ENCODE measurements around the gene ECPAS.
"Not testable (repeated sequence)": the region's sequence is repeated elsewhere in the genome, so short reads cannot be mapped to it uniquely, and the experiment has no call there.

Gene ECPAS

GRCh38 chr9:111413996-111414395 lies 70.2 kb downstream of the ECPAS start:
- DNase-seq = no peak

- DNase-seq = no peak
These were observed 71.9 kb downstream of the ECPAS start for GRCh38 chr9:111412280-111412679.

- DNase-seq = no peak
These were observed 72.9 kb downstream of the ECPAS start for GRCh38 chr9:111411266-111411665.

GRCh38 chr9:111407813-111408212 lies 76.4 kb downstream of the ECPAS start:
- DNase-seq = no peak

GRCh38 chr9:111405701-111406100 lies 78.5 kb downstream of the ECPAS start:
- no peak for DNase-seq

GRCh38 chr9:111401486-111401885 lies 82.7 kb downstream of the ECPAS start:
- not testable (repeated sequence) for DNase-seq

GRCh38 chr9:111400564-111400898 lies 83.7 kb downstream of the ECPAS start:
- no peak for DNase-seq

GRCh38 chr9:111399772-111400563 lies 84.2 kb downstream of the ECPAS start:
- DNase-seq = peak in 1 of 5 donors; percentile 11

GRCh38 chr9:111399211-111399739 lies 84.9 kb downstream of the ECPAS start:
- no peak for DNase-seq

- DNase-seq = no peak
These were observed 90.2 kb downstream of the ECPAS start for GRCh38 chr9:111393971-111394370.

GRCh38 chr9:111389406-111389805 lies 94.8 kb downstream of the ECPAS start:
- DNase-seq = no peak

GRCh38 chr9:111386386-111386785 lies 97.8 kb downstream of the ECPAS start:
- peak in 1 of 5 donors; percentile 2 for DNase-seq

GRCh38 chr9:111381006-111381405 lies 103.2 kb downstream of the ECPAS start:
- no peak for DNase-seq

GRCh38 chr9:111375817-111376564 lies 108.2 kb downstream of the ECPAS start:
- no peak for DNase-seq

- DNase-seq = no peak
These were observed 109.1 kb downstream of the ECPAS start for GRCh38 chr9:111375062-111375461.

- no peak for DNase-seq
These were observed 111.9 kb downstream of the ECPAS start for GRCh38 chr9:111372297-111372696.

GRCh38 chr9:111366978-111367377 lies 117.2 kb downstream of the ECPAS start:
- no peak for DNase-seq

- DNase-seq = no peak
These were observed 121.7 kb downstream of the ECPAS start for GRCh38 chr9:111362526-111362925.

GRCh38 chr9:111360881-111361280 lies 123.3 kb downstream of the ECPAS start:
- DNase-seq = no peak

GRCh38 chr9:111356481-111357244 lies 127.5 kb downstream of the ECPAS start:
- no peak for DNase-seq

GRCh38 chr9:111352545-111352944 lies 131.6 kb downstream of the ECPAS start:
- no peak for DNase-seq

- DNase-seq = no peak
These were observed 133.6 kb downstream of the ECPAS start for GRCh38 chr9:111350556-111350955.

GRCh38 chr9:111349766-111350165 lies 134.4 kb downstream of the ECPAS start:
- DNase-seq = no peak

All from T-helper 1 cell (primary cell).